ENCODE results near the gene GALR2.
"Not testable (repeated sequence)": the region's sequence is repeated elsewhere in the genome, so short reads cannot be mapped to it uniquely, and the experiment has no call there.

GALR2 gene

GRCh38 chr17:76044475-76045007 is 30.0 kb upstream of the GALR2 start:
- not testable (repeated sequence) for H3K27ac Mint-ChIP-seq, H3K27me3 Mint-ChIP-seq

GRCh38 chr17:76046064-76046463 is 28.5 kb upstream of the GALR2 start:
- no peak overlapping the region for H3K4me3 Mint-ChIP-seq
- H3K36me3 Mint-ChIP-seq, result peaks cover 79% of the 10 kb centered on the region
- ATAC-seq, result no peak
- peaks cover 9% of the 10 kb centered on the region for H3K4me1 Mint-ChIP-seq
- no peaks in the 10 kb centered on the region for H3K9me3 Mint-ChIP-seq
- H3K27me3 Mint-ChIP-seq, result no peaks in the 10 kb centered on the region
- no peak overlapping the region for H3K27ac Mint-ChIP-seq

More at GRCh38 chr17:76044475-76045007, 30.0 kb upstream of the GALR2 start:
- not testable (repeated sequence) for H3K4me1 Mint-ChIP-seq, ATAC-seq, H3K9me3 Mint-ChIP-seq, H3K4me3 Mint-ChIP-seq
- H3K36me3 Mint-ChIP-seq, result peaks cover 78% of the 10 kb centered on the region

- Mint-ChIP-seq H3K9me3 (no peaks in the 10 kb centered on the region), H3K36me3 (peaks cover 78% of the 10 kb centered on the region), H3K27ac (peak overlapping the region; percentile 65), H3K4me1 (peaks cover 9% of the 10 kb centered on the region), H3K27me3 (no peaks in the 10 kb centered on the region), H3K4me3 (no peak overlapping the region)
- no peak for ATAC-seq
Observed at GRCh38 chr17:76048025-76048605, 26.5 kb upstream of the GALR2 start.

GRCh38 chr17:76048711-76049110 is 25.9 kb upstream of the GALR2 start:
- Mint-ChIP-seq H3K4me3 (no peak overlapping the region), H3K27me3 (no peaks in the 10 kb centered on the region), H3K4me1 (peaks cover 9% of the 10 kb centered on the region), H3K36me3 (peaks cover 78% of the 10 kb centered on the region), H3K9me3 (no peaks in the 10 kb centered on the region), H3K27ac (peak overlapping the region; percentile 65)
- ATAC-seq, result no peak

- Mint-ChIP-seq H3K9me3 (no peaks in the 10 kb centered on the region), H3K27ac (no peak overlapping the region), H3K4me1 (peaks cover 9% of the 10 kb centered on the region), H3K36me3 (peaks cover 78% of the 10 kb centered on the region), H3K27me3 (no peaks in the 10 kb centered on the region), H3K4me3 (no peak overlapping the region)
- no peak for ATAC-seq
Observed at GRCh38 chr17:76049239-76049638, 25.3 kb upstream of the GALR2 start.

- H3K27me3 Mint-ChIP-seq, result no peaks in the 10 kb centered on the region
- ATAC-seq, result no peak
- H3K27ac Mint-ChIP-seq, result no peak overlapping the region
- peaks cover 75% of the 10 kb centered on the region for H3K36me3 Mint-ChIP-seq
- H3K4me1 Mint-ChIP-seq, result peaks cover 9% of the 10 kb centered on the region
- H3K9me3 Mint-ChIP-seq, result no peaks in the 10 kb centered on the region
- H3K4me3 Mint-ChIP-seq, result no peak overlapping the region
Observed at GRCh38 chr17:76049836-76050537, 24.6 kb upstream of the GALR2 start.

- no peaks in the 10 kb centered on the region for H3K9me3 Mint-ChIP-seq
- H3K4me1 Mint-ChIP-seq, result peaks cover 9% of the 10 kb centered on the region
- H3K27ac Mint-ChIP-seq, result no peak overlapping the region
- ATAC-seq, result no peak
- no peak overlapping the region for H3K4me3 Mint-ChIP-seq
- no peaks in the 10 kb centered on the region for H3K27me3 Mint-ChIP-seq
- peaks cover 68% of the 10 kb centered on the region for H3K36me3 Mint-ChIP-seq
Observed at GRCh38 chr17:76050538-76051467, 23.8 kb upstream of the GALR2 start.

GRCh38 chr17:76051561-76051960 is 23.0 kb upstream of the GALR2 start:
- ATAC-seq, result no peak
- Mint-ChIP-seq H3K4me3 (no peak overlapping the region), H3K27me3 (no peaks in the 10 kb centered on the region), H3K27ac (no peak overlapping the region), H3K4me1 (peaks cover 9% of the 10 kb centered on the region), H3K9me3 (no peaks in the 10 kb centered on the region), H3K36me3 (peaks cover 67% of the 10 kb centered on the region)

- Mint-ChIP-seq H3K27me3 (no peaks in the 10 kb centered on the region), H3K4me1 (peaks cover 1% of the 10 kb centered on the region), H3K4me3 (no peak overlapping the region), H3K9me3 (no peaks in the 10 kb centered on the region), H3K36me3 (peaks cover 71% of the 10 kb centered on the region), H3K27ac (no peak overlapping the region)
- ATAC-seq, result no peak
Observed at GRCh38 chr17:76053246-76054111, 21.1 kb upstream of the GALR2 start.

- H3K27me3 Mint-ChIP-seq, result no peaks in the 10 kb centered on the region
- H3K9me3 Mint-ChIP-seq, result no peaks in the 10 kb centered on the region
- H3K27ac Mint-ChIP-seq, result no peak overlapping the region
- H3K4me1 Mint-ChIP-seq, result no peaks in the 10 kb centered on the region
- ATAC-seq, result no peak
- peaks cover 71% of the 10 kb centered on the region for H3K36me3 Mint-ChIP-seq
- no peak overlapping the region for H3K4me3 Mint-ChIP-seq
Observed at GRCh38 chr17:76054112-76054476, 20.5 kb upstream of the GALR2 start.

GRCh38 chr17:76056882-76057281 is 17.7 kb upstream of the GALR2 start:
- ATAC-seq, result no peak
- Mint-ChIP-seq H3K27ac (no peak overlapping the region), H3K4me1 (no peaks in the 10 kb centered on the region), H3K36me3 (peaks cover 59% of the 10 kb centered on the region), H3K27me3 (no peaks in the 10 kb centered on the region), H3K4me3 (no peak overlapping the region), H3K9me3 (no peaks in the 10 kb centered on the region)

GRCh38 chr17:76058264-76058663 is 16.3 kb upstream of the GALR2 start:
- H3K4me1 Mint-ChIP-seq, H3K27me3 Mint-ChIP-seq, H3K4me3 Mint-ChIP-seq, H3K9me3 Mint-ChIP-seq, ATAC-seq, H3K27ac Mint-ChIP-seq: not testable (repeated sequence)
- H3K36me3 Mint-ChIP-seq, result peaks cover 58% of the 10 kb centered on the region

GRCh38 chr17:76063875-76064546 is 10.6 kb upstream of the GALR2 start:
- peak overlapping the region; percentile 2 for H3K4me3 Mint-ChIP-seq
- peaks cover 17% of the 10 kb centered on the region for H3K4me1 Mint-ChIP-seq
- peaks cover 63% of the 10 kb centered on the region for H3K36me3 Mint-ChIP-seq
- H3K9me3 Mint-ChIP-seq, result no peaks in the 10 kb centered on the region
- no peaks in the 10 kb centered on the region for H3K27me3 Mint-ChIP-seq
- peak; percentile 83 for ATAC-seq
- H3K27ac Mint-ChIP-seq, result peak overlapping the region; percentile 76

- Mint-ChIP-seq H3K9me3 (no peaks in the 10 kb centered on the region), H3K27ac (no peak overlapping the region), H3K4me1 (peaks cover 28% of the 10 kb centered on the region), H3K36me3 (peaks cover 55% of the 10 kb centered on the region), H3K27me3 (no peaks in the 10 kb centered on the region), H3K4me3 (no peak overlapping the region)
- no peak for ATAC-seq
Observed at GRCh38 chr17:76065775-76066174, 8.8 kb upstream of the GALR2 start.
